ENCODE data around the gene HSPA2. TPM values are rescaled to one million over a fixed set of nuclear protein-coding genes. Genes with fewer than 3 reads are reported as not detected.
A peak's percentile ranks its signal among the peaks of the same experiment; 100 is the strongest.

HSPA2 gene
- total and polyA plus RNA-seq, 2 of the 13 experiments (the other 11 are each of a cell fraction or from before 2014, with no cell fraction given): 0.15 to 0.27 TPM

GRCh38 chr14:64542836-64543201, 2.3 kb downstream of the HSPA2 start:
- CTCF ChIA-PET (ENCODE audit: low intra/inter-chr PET ratio, low total read pairs): no interaction called here
- in situ Hi-C loops (cut with HindIII; ENCODE audit: extremely low pct_ligation_motif_present, low pct_unique_long_range_greater_than_20kb): loop anchor here (5.0 kb wide), 1 partner anchor 94 kb away; no protein-coding TSS in a partner anchor
- FAIRE-seq: no peak
- Histone ChIP-seq H3K4me3 (replicated peaks in 1 of 3; ENCODE audit: insufficient read depth in 1 of 3, low read depth in 2 of 3, low read length in 3 of 3) (no peak overlapping the region), H4K20me1 (ENCODE audit: insufficient read depth, low read length) (no peaks in the 10 kb centered on the region), H3K4me2 (ENCODE audit: low read depth, low read length) (no peak overlapping the region), H3K9me3 (ENCODE audit: low read length) (no peaks in the 10 kb centered on the region), H3K9ac (ENCODE audit: insufficient read depth, low read depth, low read length) (no peak overlapping the region), H3K36me3 (replicated peaks in 1 of 2; ENCODE audit: control insufficient read depth in 1 of 2, insufficient read depth in 2 of 2, low read length in 2 of 2) (no peaks in the 10 kb centered on the region), H2AFZ (ENCODE audit: low read length) (no peak overlapping the region), H3K4me1 (ENCODE audit: insufficient read depth, low read length) (peaks cover 6% of the 10 kb centered on the region; the same call in 1 of the 2 replicates), H3K27me3 (ENCODE audit: control insufficient read depth in 1 of 2, insufficient read depth in 2 of 2, low read length in 2 of 2) (no peaks in the 10 kb centered on the region), H3K79me2 (ENCODE audit: insufficient read depth, low read length) (no peaks in the 10 kb centered on the region), H3K27ac (ENCODE audit: extremely low read length, insufficient read depth, low read length) (no peak overlapping the region)
- POLR2A ChIA-PET: no interaction called here
- intact Hi-C loops (cut with micrococcal nuclease; ENCODE audit: unreplicated experiment): no loop called here
- TF ChIP-seq MAFF (IDR thresholded peaks at IDR 0.05; ENCODE audit: low read depth, low read length): 0 out of 2 replicates have a peak, but pooled peaks have one; percentile 18
- no peak for TF ChIP-seq SNAI1 (CRISPR knock-in tag; IDR thresholded peaks at IDR 0.05; ENCODE audit: borderline replicate concordance)
- peak in 1 of 2 experiments; percentile 58; a peak in 2 of 4 replicates for TF ChIP-seq MAFK (conservative IDR thresholded peaks at IDR 0.05 in 1 of 2, IDR thresholded peaks at IDR 0.05 in 1 of 2; ENCODE audit: low read length in 2 of 2)
- no peak for ATAC-seq
- DNase-seq (ENCODE audit: low spot score): no peak
- 51% methylated on average over 4 of the region's 4 CpGs for WGBS (ENCODE audit: low lambda C conversion rate)
- BruUV-seq (replicated peaks): no TSS peak

- in situ Hi-C loops (cut with HindIII; ENCODE audit: extremely low pct_ligation_motif_present, low pct_unique_long_range_greater_than_20kb): loop anchor here (5.0 kb wide), 1 partner anchor 93 kb away; no protein-coding TSS in a partner anchor
- CTCF ChIA-PET (ENCODE audit: low intra/inter-chr PET ratio, low total read pairs): no interaction called here
- H4K20me1 ChIP-seq (ENCODE audit: insufficient read depth, low read length): no peaks in the 10 kb centered on the region
- no peak for TF ChIP-seq FOXJ3 (CRISPR knock-in tag; IDR thresholded peaks at IDR 0.05; ENCODE audit: borderline replicate concordance)
- TF ChIP-seq, protein P1, sequence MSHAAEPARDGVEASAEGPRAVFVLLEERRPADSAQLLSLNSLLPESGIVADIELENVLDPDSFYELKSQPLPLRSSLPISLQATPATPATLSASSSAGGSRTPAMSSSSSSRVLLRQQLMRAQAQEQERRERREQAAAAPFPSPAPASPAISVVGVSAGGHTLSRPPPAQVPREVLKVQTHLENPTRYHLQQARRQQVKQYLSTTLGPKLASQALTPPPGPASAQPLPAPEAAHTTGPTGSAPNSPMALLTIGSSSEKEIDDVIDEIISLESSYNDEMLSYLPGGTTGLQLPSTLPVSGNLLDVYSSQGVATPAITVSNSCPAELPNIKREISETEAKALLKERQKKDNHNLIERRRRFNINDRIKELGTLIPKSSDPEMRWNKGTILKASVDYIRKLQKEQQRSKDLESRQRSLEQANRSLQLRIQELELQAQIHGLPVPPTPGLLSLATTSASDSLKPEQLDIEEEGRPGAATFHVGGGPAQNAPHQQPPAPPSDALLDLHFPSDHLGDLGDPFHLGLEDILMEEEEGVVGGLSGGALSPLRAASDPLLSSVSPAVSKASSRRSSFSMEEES (CRISPR knock-in tag; IDR thresholded peaks at IDR 0.05): no peak
- TF ChIP-seq HNRNPUL1 (IDR thresholded peaks at IDR 0.05; ENCODE audit: low read depth, low read length): no peak
- TF ChIP-seq ZNF672 (CRISPR knock-in tag; IDR thresholded peaks at IDR 0.05): no peak
- TF ChIP-seq, protein P2, sequence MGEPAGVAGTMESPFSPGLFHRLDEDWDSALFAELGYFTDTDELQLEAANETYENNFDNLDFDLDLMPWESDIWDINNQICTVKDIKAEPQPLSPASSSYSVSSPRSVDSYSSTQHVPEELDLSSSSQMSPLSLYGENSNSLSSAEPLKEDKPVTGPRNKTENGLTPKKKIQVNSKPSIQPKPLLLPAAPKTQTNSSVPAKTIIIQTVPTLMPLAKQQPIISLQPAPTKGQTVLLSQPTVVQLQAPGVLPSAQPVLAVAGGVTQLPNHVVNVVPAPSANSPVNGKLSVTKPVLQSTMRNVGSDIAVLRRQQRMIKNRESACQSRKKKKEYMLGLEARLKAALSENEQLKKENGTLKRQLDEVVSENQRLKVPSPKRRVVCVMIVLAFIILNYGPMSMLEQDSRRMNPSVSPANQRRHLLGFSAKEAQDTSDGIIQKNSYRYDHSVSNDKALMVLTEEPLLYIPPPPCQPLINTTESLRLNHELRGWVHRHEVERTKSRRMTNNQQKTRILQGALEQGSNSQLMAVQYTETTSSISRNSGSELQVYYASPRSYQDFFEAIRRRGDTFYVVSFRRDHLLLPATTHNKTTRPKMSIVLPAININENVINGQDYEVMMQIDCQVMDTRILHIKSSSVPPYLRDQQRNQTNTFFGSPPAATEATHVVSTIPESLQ (CRISPR knock-in tag; conservative IDR thresholded peaks at IDR 0.05): no peak
- TF ChIP-seq, protein P3, sequence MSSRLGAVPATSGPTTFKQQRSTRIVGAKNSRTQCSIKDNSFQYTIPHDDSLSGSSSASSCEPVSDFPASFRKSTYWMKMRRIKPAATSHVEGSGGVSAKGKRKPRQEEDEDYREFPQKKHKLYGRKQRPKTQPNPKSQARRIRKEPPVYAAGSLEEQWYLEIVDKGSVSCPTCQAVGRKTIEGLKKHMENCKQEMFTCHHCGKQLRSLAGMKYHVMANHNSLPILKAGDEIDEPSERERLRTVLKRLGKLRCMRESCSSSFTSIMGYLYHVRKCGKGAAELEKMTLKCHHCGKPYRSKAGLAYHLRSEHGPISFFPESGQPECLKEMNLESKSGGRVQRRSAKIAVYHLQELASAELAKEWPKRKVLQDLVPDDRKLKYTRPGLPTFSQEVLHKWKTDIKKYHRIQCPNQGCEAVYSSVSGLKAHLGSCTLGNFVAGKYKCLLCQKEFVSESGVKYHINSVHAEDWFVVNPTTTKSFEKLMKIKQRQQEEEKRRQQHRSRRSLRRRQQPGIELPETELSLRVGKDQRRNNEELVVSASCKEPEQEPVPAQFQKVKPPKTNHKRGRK (CRISPR knock-in tag; IDR thresholded peaks at IDR 0.05): no peak
These were observed 4.2 kb downstream of the HSPA2 start for GRCh38 chr14:64544607-64545312.

More at GRCh38 chr14:64544607-64545312, 4.2 kb downstream of the HSPA2 start:
- DNase-seq (ENCODE audit: low spot score) (no peak), ATAC-seq (no peak), FAIRE-seq (no peak)
- BruUV-seq (replicated peaks): no TSS peak
- Histone ChIP-seq H3K4me1 (ENCODE audit: insufficient read depth, low read length) (peaks cover 1% of the 10 kb centered on the region; the same call in 1 of the 2 replicates), H3K27ac (ENCODE audit: extremely low read length, insufficient read depth, low read length) (no peak overlapping the region), H3K4me2 (ENCODE audit: low read depth, low read length) (no peak overlapping the region), H2AFZ (ENCODE audit: low read length) (no peak overlapping the region), H3K9me3 (ENCODE audit: low read length) (no peaks in the 10 kb centered on the region), H3K27me3 (ENCODE audit: control insufficient read depth in 1 of 2, insufficient read depth in 2 of 2, low read length in 2 of 2) (no peaks in the 10 kb centered on the region; a peak in 1 of 5 replicates), H3K79me2 (ENCODE audit: insufficient read depth, low read length) (no peaks in the 10 kb centered on the region), H3K9ac (ENCODE audit: insufficient read depth, low read depth, low read length) (no peak overlapping the region), H3K4me3 (replicated peaks in 1 of 3; ENCODE audit: insufficient read depth in 1 of 3, low read depth in 2 of 3, low read length in 3 of 3) (no peak overlapping the region), H3K36me3 (replicated peaks in 1 of 2; ENCODE audit: control insufficient read depth in 1 of 2, insufficient read depth in 2 of 2, low read length in 2 of 2) (no peaks in the 10 kb centered on the region)
- intact Hi-C loops (cut with micrococcal nuclease; ENCODE audit: unreplicated experiment): no loop called here
- POLR2A ChIA-PET: no interaction called here
- WGBS (ENCODE audit: low lambda C conversion rate): 56% methylated on average over 5 of the region's 5 CpGs
